Measurements from ENCODE around the gene KCNJ10. TPM values are rescaled to one million over a fixed set of nuclear protein-coding genes. Genes with fewer than 3 reads are reported as not detected.

Gene KCNJ10
- total RNA-seq, 1 experiment from 2014 or later = 1.4 TPM

GRCh38 chr1:160028426-160028825, 41.5 kb downstream of the KCNJ10 start (continued):
- TF ChIP-seq ZBTB43 (CRISPR knock-in tag; IDR thresholded peaks at IDR 0.05) (no peak), ZNF317 (CRISPR knock-in tag; IDR thresholded peaks at IDR 0.05; ENCODE audit: borderline replicate concordance, low read depth) (no peak), E2F5 (CRISPR knock-in tag; IDR thresholded peaks at IDR 0.05) (no peak), ATF2 (CRISPR knock-in tag; IDR thresholded peaks at IDR 0.05; ENCODE audit: borderline replicate concordance, low read depth) (no peak), ZNF263 (CRISPR knock-in tag; IDR thresholded peaks at IDR 0.05; ENCODE audit: low read depth) (no peak), FOXJ3 (CRISPR knock-in tag; IDR thresholded peaks at IDR 0.05; ENCODE audit: borderline replicate concordance) (no peak)

GRCh38 chr1:160025314-160025713, 44.6 kb downstream of the KCNJ10 start:
- no peak for ATAC-seq
- Mint-ChIP-seq H3K36me3 (no peaks in the 10 kb centered on the region), H3K27ac (no peak overlapping the region), H3K27me3 (ENCODE audit: low read depth) (peaks cover 4% of the 10 kb centered on the region; the same call in 1 of the 2 replicates), H3K4me1 (peaks cover 6% of the 10 kb centered on the region), H3K4me3 (no peak overlapping the region), H3K9me3 (no peaks in the 10 kb centered on the region)
- ChIA-PET CTCF (no interaction called here), POLR2A (no interaction called here)
- DNase-seq (ENCODE audit: low spot score) = no peak
- TF ChIP-seq ATF1 (CRISPR knock-in tag; IDR thresholded peaks at IDR 0.05) (no peak), PRRX2 (CRISPR knock-in tag; IDR thresholded peaks at IDR 0.05) (no peak), ZNF425 (CRISPR knock-in tag; conservative IDR thresholded peaks at IDR 0.05) (no peak), E2F1 (CRISPR knock-in tag; IDR thresholded peaks at IDR 0.05) (no peak), ESRRA (CRISPR knock-in tag; IDR thresholded peaks at IDR 0.05; ENCODE audit: borderline replicate concordance) (no peak), JAZF1 (CRISPR knock-in tag; IDR thresholded peaks at IDR 0.05) (no peak), ZNF138 (CRISPR knock-in tag; conservative IDR thresholded peaks at IDR 0.05) (no peak), ZMAT4 (CRISPR knock-in tag; IDR thresholded peaks at IDR 0.05) (no peak), ZNF396 (CRISPR knock-in tag; IDR thresholded peaks at IDR 0.05; ENCODE audit: borderline replicate concordance) (no peak), NR1H2 (CRISPR knock-in tag; IDR thresholded peaks at IDR 0.05) (no peak)

All from WTC11 (cell line).